ENCODE data around the gene PLEKHM3. TPM values are rescaled to one million over a fixed set of nuclear protein-coding genes. Genes with fewer than 3 reads are reported as not detected.
"Not testable (repeated sequence)": the region's sequence is repeated elsewhere in the genome, so short reads cannot be mapped to it uniquely, and the experiment has no call there.

PLEKHM3 gene
- total RNA-seq, 1 donor from 2014 or later, result 12.5 TPM

- no peak for DNase-seq
- no peak for ATAC-seq (ENCODE audit: poor library complexity)
- intact Hi-C loops (cut with DNase I), result no loop called here
These were observed 14.2 kb upstream of the PLEKHM3 start for GRCh38 chr2:208039376-208040110.

- intact Hi-C loops (cut with DNase I), result no loop called here
- ATAC-seq (ENCODE audit: poor library complexity) (no peak), DNase-seq (no peak)
These were observed 12.5 kb upstream of the PLEKHM3 start for GRCh38 chr2:208037564-208038487.

- ATAC-seq (ENCODE audit: poor library complexity) (no peak), DNase-seq (no peak)
- intact Hi-C loops (cut with DNase I), result no loop called here
These were observed 11.0 kb upstream of the PLEKHM3 start for GRCh38 chr2:208036357-208036756.

- intact Hi-C loops (cut with DNase I), result loop anchor here (5.0 kb wide), 2 partner anchors 267 to 287 kb away; partner anchors contain the start of gene FZD5
- DNase-seq (no peak), ATAC-seq (ENCODE audit: poor library complexity) (no peak)
These were observed 9.3 kb upstream of the PLEKHM3 start for GRCh38 chr2:208034503-208035140.

- intact Hi-C loops (cut with DNase I), result loop anchor here (5.0 kb wide), 2 partner anchors 267 to 287 kb away; partner anchors contain the start of gene FZD5
- DNase-seq, result no peak
- ATAC-seq (ENCODE audit: poor library complexity), result peak; percentile 79
These were observed 8.6 kb upstream of the PLEKHM3 start for GRCh38 chr2:208033701-208034502.

- DNase-seq (no peak), ATAC-seq (ENCODE audit: poor library complexity) (peak; percentile 75)
- intact Hi-C loops (cut with DNase I), result loop anchor here (5.0 kb wide), 2 partner anchors 264 to 284 kb away; partner anchors contain the start of gene FZD5
These were observed 6.3 kb upstream of the PLEKHM3 start for GRCh38 chr2:208031608-208032019.

GRCh38 chr2:208025814-208026184 is 472 bp upstream of the PLEKHM3 start:
- ATAC-seq (ENCODE audit: poor library complexity) (peak; percentile 5), DNase-seq (no peak)
- intact Hi-C loops (cut with DNase I), result no loop called here

- DNase-seq, result no peak
- intact Hi-C loops (cut with DNase I), result no loop called here
These were observed 1.2 kb downstream of the PLEKHM3 start for GRCh38 chr2:208024091-208024490.

GRCh38 chr2:208020253-208020652 is 5.1 kb downstream of the PLEKHM3 start:
- intact Hi-C loops (cut with DNase I), result no loop called here
- ATAC-seq (ENCODE audit: poor library complexity) (no peak), DNase-seq (no peak)

More at GRCh38 chr2:208024091-208024490, 1.2 kb downstream of the PLEKHM3 start:
- ATAC-seq (ENCODE audit: poor library complexity), result no peak

- intact Hi-C loops (cut with DNase I); ATAC-seq (ENCODE audit: poor library complexity); DNase-seq: not testable (repeated sequence)
These were observed 7.1 kb downstream of the PLEKHM3 start for GRCh38 chr2:208018124-208018712.

GRCh38 chr2:208017721-208018120 is 7.6 kb downstream of the PLEKHM3 start:
- DNase-seq (no peak), ATAC-seq (ENCODE audit: poor library complexity) (no peak)
- intact Hi-C loops (cut with DNase I), result no loop called here

- no peak for DNase-seq
- intact Hi-C loops (cut with DNase I), result no loop called here
- no peak for ATAC-seq (ENCODE audit: poor library complexity)
These were observed 9.9 kb downstream of the PLEKHM3 start for GRCh38 chr2:208015475-208015874.

GRCh38 chr2:208013285-208014178 is 11.8 kb downstream of the PLEKHM3 start:
- no peak for DNase-seq
- intact Hi-C loops (cut with DNase I), result no loop called here
- peak; percentile 26 for ATAC-seq (ENCODE audit: poor library complexity)

GRCh38 chr2:208012449-208012848 is 12.9 kb downstream of the PLEKHM3 start:
- peak; percentile 78 for ATAC-seq (ENCODE audit: poor library complexity)
- intact Hi-C loops (cut with DNase I), result no loop called here
- no peak for DNase-seq

GRCh38 chr2:208010506-208010905 is 14.8 kb downstream of the PLEKHM3 start:
- no peak for DNase-seq
- intact Hi-C loops (cut with DNase I), result no loop called here
- no peak for ATAC-seq (ENCODE audit: poor library complexity)

- ATAC-seq (ENCODE audit: poor library complexity) (no peak), DNase-seq (no peak)
- intact Hi-C loops (cut with DNase I), result no loop called here
These were observed 18.5 kb downstream of the PLEKHM3 start for GRCh38 chr2:208006833-208007232.

- ATAC-seq (ENCODE audit: poor library complexity) (peak; percentile 65), DNase-seq (no peak)
- intact Hi-C loops (cut with DNase I), result no loop called here
These were observed 19.0 kb downstream of the PLEKHM3 start for GRCh38 chr2:208006337-208006736.
